GM13977 (cell line): Measurements from ENCODE around the gene SYK.

Experiments used
- DNase-seq: peaks from one replicate; pipeline ENCODE4 v3.0.0; 2012; ENCODE audit warnings: low spot score
- CTCF ChIP-seq: IDR thresholded peaks from 2 replicates; pipeline ENCODE4 v1.5.1; 2012; ENCODE audit warnings: mild to moderate bottlenecking, control low read depth; ENCODE audit not compliant: insufficient read depth; ENCODE audit errors: extremely low read depth, missing control alignments
- in situ Hi-C: fragments of 300-500 bp; cut with MboI; formaldehyde crosslinking; loops from one replicate; pipeline ENCODE4 v1.12.0; 2022; ENCODE audit warnings: low sequenced_read_pairs, low pct_unique_long_range_greater_than_20kb, mixed read lengths, inconsistent platforms; ENCODE audit not compliant: unreplicated experiment

Gene SYK

DNA sequence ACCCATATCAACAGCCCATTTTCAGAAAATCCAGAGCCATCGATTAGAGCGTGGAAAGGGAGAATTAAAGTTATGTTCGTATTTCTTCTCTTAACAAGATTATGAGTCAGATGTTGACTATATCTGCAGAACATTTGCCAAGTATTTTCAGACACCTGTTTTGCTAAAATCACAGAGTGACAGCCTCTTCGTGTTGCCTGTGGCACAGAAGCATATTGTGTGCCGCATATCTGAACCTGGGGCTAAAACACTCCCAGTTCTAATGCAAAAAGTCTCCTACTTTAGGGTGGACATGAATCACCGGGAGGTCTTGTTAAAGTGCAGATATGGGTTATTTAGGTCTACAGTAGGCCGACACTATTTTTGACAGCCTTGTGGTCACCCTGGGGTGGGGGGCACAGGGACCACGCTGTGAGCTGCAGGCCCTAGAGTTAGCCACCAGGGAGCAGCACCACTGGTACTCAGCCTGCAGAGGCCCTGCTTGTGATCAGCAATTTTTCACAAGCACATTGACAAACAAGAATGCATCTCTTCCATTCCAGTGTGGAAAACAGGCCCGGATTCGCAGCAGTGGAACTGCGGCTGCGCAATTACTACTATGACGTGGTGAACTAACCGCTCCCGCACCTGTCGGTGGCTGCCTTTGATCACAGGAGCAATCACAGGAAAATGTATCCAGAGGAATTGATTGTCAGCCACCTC lies 93.5 kb downstream of the SYK start:
- in situ Hi-C loops: no loop called here
- TF ChIP-seq CTCF: peak; percentile 53
- no peak for DNase-seq

DNA sequence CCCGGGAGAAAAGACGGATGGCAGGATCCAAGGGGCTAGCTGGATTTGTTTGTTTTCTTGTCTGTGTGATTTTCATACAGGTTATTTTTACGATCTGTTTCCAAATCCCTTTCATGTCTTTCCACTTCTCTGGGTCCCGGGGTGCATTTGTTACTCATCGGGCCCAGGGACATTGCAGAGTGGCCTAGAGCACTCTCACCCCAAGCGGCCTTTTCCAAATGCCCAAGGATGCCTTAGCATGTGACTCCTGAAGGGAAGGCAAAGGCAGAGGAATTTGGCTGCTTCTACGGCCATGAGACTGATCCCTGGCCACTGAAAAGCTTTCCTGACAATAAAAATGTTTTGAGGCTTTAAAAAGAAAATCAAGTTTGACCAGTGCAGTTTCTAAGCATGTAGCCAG lies 94.2 kb downstream of the SYK start:
- in situ Hi-C loops: no loop called here
- TF ChIP-seq CTCF: no peak
- DNase-seq: no peak

DNA sequence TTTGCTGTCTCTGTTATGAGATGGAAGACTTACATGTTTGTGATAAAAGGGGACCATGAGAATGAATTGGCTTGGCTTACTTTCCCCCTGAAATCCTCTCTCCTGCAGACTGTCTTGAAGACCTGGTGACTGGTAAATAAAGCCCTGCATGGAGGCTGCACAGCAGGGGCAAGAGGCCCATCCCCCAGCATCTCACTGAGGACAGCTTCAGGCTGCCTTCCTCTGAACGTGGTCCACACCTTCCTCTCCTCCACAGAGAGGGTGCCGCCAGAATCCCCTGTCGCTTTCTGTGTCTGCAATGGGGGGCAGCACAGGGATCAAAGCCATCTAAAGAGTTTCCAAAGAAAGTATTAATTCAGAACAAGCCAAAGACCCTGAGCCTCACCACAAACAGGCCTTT lies 94.6 kb downstream of the SYK start:
- TF ChIP-seq CTCF: no peak
- no peak for DNase-seq
- in situ Hi-C loops: no loop called here

DNA sequence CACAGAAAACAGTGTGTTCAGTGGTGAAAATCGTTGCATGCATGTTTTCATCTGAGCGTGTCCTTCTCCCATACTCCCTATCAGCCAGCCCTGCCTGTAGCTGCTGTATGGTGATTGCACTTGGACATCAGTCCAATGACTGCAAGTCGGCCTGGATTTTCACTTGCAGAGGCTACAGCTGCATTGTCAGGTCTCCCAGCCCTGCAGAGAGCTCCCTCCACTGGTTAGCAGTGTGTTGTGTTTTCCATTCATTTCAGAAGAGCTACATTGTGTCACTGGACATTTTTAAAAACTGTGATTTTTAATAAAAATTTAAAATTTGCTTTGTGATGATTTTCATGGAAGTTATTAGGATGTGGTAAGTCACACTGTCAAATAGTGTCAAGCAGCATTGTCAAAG lies 96.6 kb downstream of the SYK start:
- TF ChIP-seq CTCF: no peak
- in situ Hi-C loops: no loop called here
- no peak for DNase-seq

- in situ Hi-C loops: no loop called here
- no peak for TF ChIP-seq CTCF
- DNase-seq: no peak
Observed at GRCh38 chr9:90899287-90899686, 97.7 kb downstream of the SYK start.

GRCh38 chr9:90900130-90900529 lies 98.5 kb downstream of the SYK start:
- no peak for DNase-seq
- in situ Hi-C loops: loop anchor here (25.0 kb wide), 1 partner anchor 787 kb away; no protein-coding TSS in a partner anchor

More at GRCh38 chr9:90900130-90900529, 98.5 kb downstream of the SYK start:
- TF ChIP-seq CTCF: no peak
